Activated CD8-positive, alpha-beta memory T cell treated with anti-CD3 and anti-CD28 coated beads, Interleukin-2, amount 10 ng/mL, durations not matched to agents 7 days and 5 days (primary cell): ENCODE data around the gene DEFB132. TPM values are rescaled to one million over a fixed set of nuclear protein-coding genes. Genes with fewer than 3 reads are reported as not detected.
A peak's percentile ranks its signal among the peaks of the same experiment; 100 is the strongest.

ENCODE experiments used
- ATAC-seq: fragments of 150-1000 bp; cut with Tn5 transposase; one replicate; pipeline ENCODE4 v1.10.0; 2021; ENCODE audit warnings: moderate library complexity
- CTCF ChIA-PET: fragments of 350-600 bp; sonication (Branson Sonifier 250); formaldehyde crosslinking; loops from one replicate; lab custom pipeline; 2021; ENCODE audit warnings: antibody characterized with exemption; lab: Charles Lee
- DNase-seq: peaks from one replicate; pipeline ENCODE4 v3.0.0-alpha.2; 2020
- H3K27ac Mint-ChIP-seq: one replicate; pipeline ENCODE4 v1.8.0; 2021; ENCODE audit warnings: mild to moderate bottlenecking, mixed read lengths
- H3K27me3 Mint-ChIP-seq: one replicate; pipeline ENCODE4 v1.8.0; 2021; ENCODE audit warnings: mixed read lengths
- H3K36me3 Mint-ChIP-seq: one replicate; pipeline ENCODE4 v1.8.0; 2021; ENCODE audit warnings: mild to moderate bottlenecking, mixed read lengths
- H3K4me1 Mint-ChIP-seq: one replicate; pipeline ENCODE4 v1.8.0; 2021; ENCODE audit warnings: mixed read lengths
- H3K4me3 Mint-ChIP-seq: one replicate; pipeline ENCODE4 v1.8.0; 2021; ENCODE audit warnings: mild to moderate bottlenecking, moderate library complexity, mixed read lengths
- H3K9me3 Mint-ChIP-seq: one replicate; pipeline ENCODE4 v1.8.0; 2022; ENCODE audit warnings: low read depth, mixed read lengths
- total RNA-seq, 2 experiments: library from RNA; stranded (reverse); gene quantifications; one replicate each; pipeline ENCODE4 v1.2.3, GENCODE V29; 2021

The DEFB132 gene
- total RNA-seq, 2 experiments from 2014 or later, result not detected

GRCh38 chr20:309306-309840 is 51.8 kb downstream of the DEFB132 start:
- H3K36me3 Mint-ChIP-seq, result no peaks in the 10 kb centered on the region
- no peaks in the 10 kb centered on the region for H3K27me3 Mint-ChIP-seq
- no peaks in the 10 kb centered on the region for H3K9me3 Mint-ChIP-seq
- CTCF ChIA-PET, result interaction anchor here (0.7 to 1.9 kb wide), 2 partner anchors 16 to 21 kb away, joined by 3 to 10 read pairs; partner anchors contain the start of gene SOX12
- H3K4me1 Mint-ChIP-seq, result peaks cover 19% of the 10 kb centered on the region
- no peak for ATAC-seq
- H3K4me3 Mint-ChIP-seq, result no peak overlapping the region
- no peak for DNase-seq
- peak overlapping the region; percentile 3 for H3K27ac Mint-ChIP-seq

- H3K4me3 Mint-ChIP-seq, result peak overlapping the region; percentile 52
- ATAC-seq (peak; percentile 100), DNase-seq (peak; percentile 90)
- peaks cover 19% of the 10 kb centered on the region for H3K4me1 Mint-ChIP-seq
- no peak overlapping the region for H3K27ac Mint-ChIP-seq
- H3K27me3 Mint-ChIP-seq, result no peaks in the 10 kb centered on the region
- H3K36me3 Mint-ChIP-seq, result no peaks in the 10 kb centered on the region
- no peaks in the 10 kb centered on the region for H3K9me3 Mint-ChIP-seq
- CTCF ChIA-PET, result interaction anchor here (0.6 to 1.9 kb wide), 2 partner anchors 14 to 20 kb away, joined by 3 to 10 read pairs; no protein-coding TSS in a partner anchor
Measured at GRCh38 chr20:309841-310644, 52.5 kb downstream of the DEFB132 start.

GRCh38 chr20:310645-311044 is 53.1 kb downstream of the DEFB132 start:
- Mint-ChIP-seq H3K9me3 (no peaks in the 10 kb centered on the region), H3K36me3 (no peaks in the 10 kb centered on the region), H3K4me1 (peaks cover 19% of the 10 kb centered on the region), H3K27ac (no peak overlapping the region), H3K4me3 (peak overlapping the region; percentile 52), H3K27me3 (no peaks in the 10 kb centered on the region)
- DNase-seq (no peak), ATAC-seq (no peak)
- CTCF ChIA-PET, result interaction anchor here (0.6 to 1.9 kb wide), 2 partner anchors 13 to 20 kb away, joined by 3 to 10 read pairs; no protein-coding TSS in a partner anchor

Other genes starting within 250 kb of the DEFB132 start
- gene DEFB125, start 170.1 kb upstream of the DEFB132 start, total RNA-seq, result not detected
- gene DEFB126, start 115.1 kb upstream of the DEFB132 start, total RNA-seq, result not detected
- gene DEFB127, start 100.3 kb upstream of the DEFB132 start, total RNA-seq, result not detected
- not detected for gene DEFB128, start 68.0 kb upstream of the DEFB132 start, total RNA-seq
- gene DEFB129, start 30.5 kb upstream of the DEFB132 start, total RNA-seq, result not detected
- gene C20orf96, start 33.0 kb downstream of the DEFB132 start, total RNA-seq, result 1 to 10 TPM; 7.5 to 8.2 TPM
- gene ZCCHC3, start 39.8 kb downstream of the DEFB132 start, total RNA-seq, result 10 to 100 TPM; 27.4 to 28.2 TPM
- 1 to 10 TPM; 5.7 to 6.3 TPM for gene SOX12, start 67.8 kb downstream of the DEFB132 start, total RNA-seq
- 1 to 10 TPM; 2.9 to 5.0 TPM for gene NRSN2, start 89.4 kb downstream of the DEFB132 start, total RNA-seq
- gene TRIB3, start 123.0 kb downstream of the DEFB132 start, total RNA-seq, result 10 to 100 TPM; 22.4 to 25.4 TPM
- 100 to 1,000 TPM; 114 to 173 TPM for gene RBCK1, start 150.6 kb downstream of the DEFB132 start, total RNA-seq
- 10 to 100 TPM; 28.3 to 29.4 TPM for gene TBC1D20, start 204.8 kb downstream of the DEFB132 start, total RNA-seq